ENCODE data around the gene NTSR1. TPM values are rescaled to one million over a fixed set of nuclear protein-coding genes. Genes with fewer than 3 reads are reported as not detected.

Gene NTSR1
- total RNA-seq, 2 experiments from 2014 or later = 0.55 to 0.56 TPM

DNA sequence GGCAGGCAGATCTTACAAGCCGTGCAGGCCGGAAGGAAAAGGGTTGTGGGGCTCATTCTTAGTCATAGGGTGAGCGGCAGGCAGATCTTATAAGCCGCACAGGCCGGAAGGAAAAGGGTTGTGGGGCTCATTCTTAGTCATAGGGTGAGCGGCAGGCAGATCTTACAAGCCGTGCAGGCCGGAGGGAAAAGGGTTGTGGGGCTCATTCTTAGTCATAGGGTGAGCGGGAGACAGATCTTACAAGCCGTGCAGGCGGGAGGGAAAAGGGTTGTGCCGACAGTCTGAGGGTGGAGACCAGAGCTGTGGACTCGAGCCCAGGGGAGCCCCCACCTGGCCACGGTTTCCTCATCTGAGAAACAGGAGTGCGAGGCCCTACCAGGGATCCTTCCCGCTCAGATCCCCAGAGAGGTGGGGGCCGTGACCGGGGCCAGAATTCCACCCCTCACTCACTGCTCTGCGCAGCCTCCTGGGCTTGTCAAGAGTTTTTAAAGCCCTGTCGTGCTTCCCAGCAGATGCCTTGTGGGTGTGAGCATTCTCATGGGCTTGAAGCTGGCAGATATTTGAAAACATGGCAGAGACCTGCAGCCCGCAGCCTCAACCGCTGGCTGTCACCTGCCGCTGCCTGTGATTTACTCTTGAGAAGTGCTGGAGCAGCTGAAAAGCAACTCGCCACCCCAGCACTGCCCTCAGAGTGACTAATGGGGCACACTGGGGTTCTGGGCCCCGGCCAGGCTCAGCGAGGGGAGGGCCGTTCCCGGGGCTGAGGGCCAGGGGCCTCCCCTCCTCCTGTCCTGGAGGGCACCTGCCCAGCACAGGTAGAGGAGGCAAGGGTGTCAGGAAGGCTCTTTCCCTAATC is 31.9 kb downstream of the NTSR1 start:
- H3K4me1 Mint-ChIP-seq (ENCODE audit: low read depth) = peaks cover 52% of the 10 kb centered on the region

GRCh38 chr20:62741191-62741691 is 32.6 kb downstream of the NTSR1 start:
- POLR2A ChIA-PET = interaction anchor here (0.8 to 2.7 kb wide), 11 partner anchors 13 to 90 kb away, joined by 3 to 62 read pairs (median 9); partner anchors contain the start of genes MRGBP and NTSR1
- intact Hi-C loops (cut with DNase I, micrococcal nuclease) = loop anchor here (2.0 kb wide), 2 partner anchors 36 to 90 kb away; no protein-coding TSS in a partner anchor
- no peak overlapping the region for H3K4me3 Mint-ChIP-seq

More for the DNA sequence above, 31.9 kb downstream of the NTSR1 start:
- CTCF ChIA-PET = interaction anchor here (0.7 to 3.0 kb wide), 9 partner anchors 12 to 240 kb away, joined by 3 to 11 read pairs (median 5); partner anchors contain the start of gene SLCO4A1
- no peak for TF ChIP-seq CTCF (IDR thresholded peaks at IDR 0.05)
- Histone ChIP-seq H3K36me3 (ENCODE audit: insufficient read depth, low read length) (no peaks in the 10 kb centered on the region), H3K4me1 (ENCODE audit: insufficient read depth, low read length) (peaks cover 68% of the 10 kb centered on the region), H3K27me3 (ENCODE audit: control insufficient read depth in 1 of 2, insufficient read depth in 2 of 2, low read length in 2 of 2) (no peaks in the 10 kb centered on the region), H3K27ac (ENCODE audit: low read depth in 1 of 2, low read length in 2 of 2) (peak overlapping the region; percentile 86 to 88), H3K9me3 (ENCODE audit: control insufficient read depth in 1 of 2, insufficient read depth in 1 of 2, low read length in 2 of 2) (no peaks in the 10 kb centered on the region), H3K4me3 (ENCODE audit: low read length) (peak overlapping the region; percentile 55)
- POLR2A ChIA-PET = interaction anchor here (0.6 to 2.7 kb wide), 21 partner anchors 12 to 363 kb away, joined by 3 to 62 read pairs (median 4); partner anchors contain the start of genes MRGBP, NTSR1 and TCFL5
- no peaks in the 10 kb centered on the region for H3K27me3 Mint-ChIP-seq
- no peaks in the 10 kb centered on the region for H3K36me3 Mint-ChIP-seq (ENCODE audit: low read depth)
- ATAC-seq (ENCODE audit: poor library complexity) (peak; percentile 77), DNase-seq (peak; percentile 64 to 94 (median 78))
- peak overlapping the region; percentile 86 for H3K27ac Mint-ChIP-seq
- H3K4me3 Mint-ChIP-seq = peak overlapping the region; percentile 81
- H3K9me3 Mint-ChIP-seq = no peaks in the 10 kb centered on the region
- intact Hi-C loops (cut with DNase I, micrococcal nuclease) = loop anchor here (1.0 to 2.0 kb wide), 5 partner anchors 24 to 90 kb away; no protein-coding TSS in a partner anchor

More at GRCh38 chr20:62741191-62741691, 32.6 kb downstream of the NTSR1 start:
- peak overlapping the region; percentile 86 for H3K27ac Mint-ChIP-seq
- TF ChIP-seq CTCF (IDR thresholded peaks at IDR 0.05) = no peak
- ATAC-seq (ENCODE audit: poor library complexity) (no peak), DNase-seq (peak in 3 of 14 experiments; percentile 30 to 41 (median 38))
- CTCF ChIA-PET = interaction anchor here (0.7 to 3.0 kb wide), 7 partner anchors 12 to 241 kb away, joined by 3 to 11 read pairs (median 6); no protein-coding TSS in a partner anchor
- Histone ChIP-seq H3K27ac (ENCODE audit: low read depth in 1 of 2, low read length in 2 of 2) (peak overlapping the region; percentile 86 to 88), H3K4me1 (ENCODE audit: insufficient read depth, low read length) (peaks cover 73% of the 10 kb centered on the region), H3K9me3 (ENCODE audit: control insufficient read depth in 1 of 2, insufficient read depth in 1 of 2, low read length in 2 of 2) (no peaks in the 10 kb centered on the region), H3K27me3 (ENCODE audit: control insufficient read depth in 1 of 2, insufficient read depth in 2 of 2, low read length in 2 of 2) (no peaks in the 10 kb centered on the region), H3K36me3 (ENCODE audit: insufficient read depth, low read length) (no peaks in the 10 kb centered on the region), H3K4me3 (ENCODE audit: low read length) (peak overlapping the region; percentile 55)
- no peaks in the 10 kb centered on the region for H3K36me3 Mint-ChIP-seq (ENCODE audit: low read depth)
- no peaks in the 10 kb centered on the region for H3K9me3 Mint-ChIP-seq
- peaks cover 49% of the 10 kb centered on the region for H3K4me1 Mint-ChIP-seq (ENCODE audit: low read depth)
- H3K27me3 Mint-ChIP-seq = no peaks in the 10 kb centered on the region

Measured in CD4-positive, alpha-beta T cell (primary cell).